ENCODE measurements around the gene RTP1.

GRCh38 chr3:187227658-187228258, 30.5 kb downstream of the RTP1 start:
- TF ChIP-seq CTCF (conservative IDR thresholded peaks at IDR 0.05; ENCODE audit: low read length) (no peak), EZH2phosphoT487 (IDR thresholded peaks at IDR 0.05; ENCODE audit: borderline replicate concordance) (no peak)
